NCI-H526 treated with DMSO at 0.1 percent for 48 hours (cell line): ENCODE results near the gene PEX16.

Source experiments
- DNase-seq: peaks from one replicate; lab custom pipeline; 2025; lab: John Stamatoyannopoulos, UW

The PEX16 gene

GRCh38 chr11:45917623-45918330, at the start of gene PEX16:
Gene PEX16, minus strand, starts transcription at chr11:45917877. Its CDS starts 66 bp downstream, at chr11:45917811.
- DNase-seq = peak; percentile 96

GRCh38 chr11:45964911-45965389, 47.3 kb upstream of the PEX16 start:
- DNase-seq = peak; percentile 74

GRCh38 chr11:45961751-45962240, 44.1 kb upstream of the PEX16 start:
- DNase-seq = no peak

GRCh38 chr11:45960387-45961095, 42.9 kb upstream of the PEX16 start:
- DNase-seq = no peak

GRCh38 chr11:45959851-45960250, 42.2 kb upstream of the PEX16 start:
- no peak for DNase-seq

- no peak for DNase-seq
Observed at GRCh38 chr11:45949992-45950407, 32.3 kb upstream of the PEX16 start.

GRCh38 chr11:45948356-45948755, 30.7 kb upstream of the PEX16 start:
- no peak for DNase-seq

GRCh38 chr11:45947885-45948284, 30.2 kb upstream of the PEX16 start:
- no peak for DNase-seq

- no peak for DNase-seq
Observed at GRCh38 chr11:45945397-45945999, 27.8 kb upstream of the PEX16 start.

GRCh38 chr11:45942381-45942780, 24.7 kb upstream of the PEX16 start:
- no peak for DNase-seq

GRCh38 chr11:45941285-45941684, 23.6 kb upstream of the PEX16 start:
- DNase-seq = no peak

- no peak for DNase-seq
Observed at GRCh38 chr11:45939836-45940235, 22.2 kb upstream of the PEX16 start.

GRCh38 chr11:45937916-45938315, 20.2 kb upstream of the PEX16 start:
- DNase-seq = no peak

GRCh38 chr11:45936511-45937054, 18.9 kb upstream of the PEX16 start:
- no peak for DNase-seq

GRCh38 chr11:45935349-45936064, 17.8 kb upstream of the PEX16 start:
- no peak for DNase-seq

GRCh38 chr11:45934580-45935318, 17.1 kb upstream of the PEX16 start:
- DNase-seq = no peak

- DNase-seq = no peak
Observed at GRCh38 chr11:45933846-45934579, 16.3 kb upstream of the PEX16 start.

- DNase-seq = no peak
Observed at GRCh38 chr11:45933131-45933831, 15.6 kb upstream of the PEX16 start.

- no peak for DNase-seq
Observed at GRCh38 chr11:45932217-45932616, 14.5 kb upstream of the PEX16 start.

GRCh38 chr11:45931739-45932138, 14.1 kb upstream of the PEX16 start:
- DNase-seq = no peak
